Stimulated activated CD8-positive, alpha-beta memory T cell treated with anti-CD3 and anti-CD28 coated beads, Interleukin-12 subunit alpha, Interleukin-12 subunit beta, amount 100 ng/mL, for 4 hours (primary cell): Measurements from ENCODE around the gene GOLGB1.

ENCODE experiments used
- DNase-seq: peaks from one replicate; pipeline ENCODE4 v3.0.0-alpha.2; 2020; ENCODE audit warnings: low read depth

The GOLGB1 gene

GRCh38 chr3:121681792-121682191, 67.7 kb downstream of the GOLGB1 start:
- DNase-seq, result no peak

- no peak for DNase-seq
Measured at GRCh38 chr3:121677141-121677540, 72.4 kb downstream of the GOLGB1 start.

GRCh38 chr3:121670676-121671075, 78.9 kb downstream of the GOLGB1 start:
- DNase-seq, result no peak

GRCh38 chr3:121667333-121667732, 82.2 kb downstream of the GOLGB1 start:
- no peak for DNase-seq

- no peak for DNase-seq
Measured at GRCh38 chr3:121665488-121665887, 84.1 kb downstream of the GOLGB1 start.

- DNase-seq, result no peak
Measured at GRCh38 chr3:121663171-121663847, 86.2 kb downstream of the GOLGB1 start.

GRCh38 chr3:121662742-121663141, 86.8 kb downstream of the GOLGB1 start:
- DNase-seq, result no peak

GRCh38 chr3:121661376-121661775, 88.2 kb downstream of the GOLGB1 start:
- no peak for DNase-seq

- DNase-seq, result peak; percentile 50
Measured at GRCh38 chr3:121660356-121661171, 89.0 kb downstream of the GOLGB1 start, which contains the start of gene HCLS1. Gene HCLS1 (minus strand): TSS chr3:121660903. CDS start chr3:121658347, 2,556 bp downstream.

GRCh38 chr3:121659586-121659985, 90.0 kb downstream of the GOLGB1 start:
- no peak for DNase-seq

GRCh38 chr3:121658716-121659435, 90.7 kb downstream of the GOLGB1 start:
- no peak for DNase-seq

- DNase-seq, result no peak
Measured at GRCh38 chr3:121654493-121655385, 94.8 kb downstream of the GOLGB1 start.

- DNase-seq, result no peak
Measured at GRCh38 chr3:121651684-121652083, 97.9 kb downstream of the GOLGB1 start.

GRCh38 chr3:121649645-121650044, 99.9 kb downstream of the GOLGB1 start:
- no peak for DNase-seq

GRCh38 chr3:121648219-121648958, 101.2 kb downstream of the GOLGB1 start:
- no peak for DNase-seq

GRCh38 chr3:121645054-121645453, 104.5 kb downstream of the GOLGB1 start:
- no peak for DNase-seq

GRCh38 chr3:121642601-121643314, 106.8 kb downstream of the GOLGB1 start:
- DNase-seq, result no peak

- DNase-seq, result no peak
Measured at GRCh38 chr3:121641127-121641526, 108.4 kb downstream of the GOLGB1 start.

- no peak for DNase-seq
Measured at GRCh38 chr3:121637922-121638321, 111.6 kb downstream of the GOLGB1 start.

- no peak for DNase-seq
Measured at GRCh38 chr3:121630355-121630754, 119.2 kb downstream of the GOLGB1 start.
